Dedifferentiated amniotic fluid mesenchymal stem cell (primary cell): Measurements from ENCODE around the gene ZXDC.

Experiments
- DNase-seq: peaks from one replicate; pipeline ENCODE4 v3.0.0-alpha.2; 2016; ENCODE audit errors: extremely low spot score

The ZXDC gene

GRCh38 chr3:126394179-126394976 is 81.3 kb downstream of the ZXDC start, which contains the start of gene CFAP100:
CFAP100 (plus strand) TSS chr3:126394909; CDS start chr3:126396001, 1,092 bp downstream.
- DNase-seq = no peak

GRCh38 chr3:126393563-126393962 is 82.1 kb downstream of the ZXDC start:
- no peak for DNase-seq

DNA sequence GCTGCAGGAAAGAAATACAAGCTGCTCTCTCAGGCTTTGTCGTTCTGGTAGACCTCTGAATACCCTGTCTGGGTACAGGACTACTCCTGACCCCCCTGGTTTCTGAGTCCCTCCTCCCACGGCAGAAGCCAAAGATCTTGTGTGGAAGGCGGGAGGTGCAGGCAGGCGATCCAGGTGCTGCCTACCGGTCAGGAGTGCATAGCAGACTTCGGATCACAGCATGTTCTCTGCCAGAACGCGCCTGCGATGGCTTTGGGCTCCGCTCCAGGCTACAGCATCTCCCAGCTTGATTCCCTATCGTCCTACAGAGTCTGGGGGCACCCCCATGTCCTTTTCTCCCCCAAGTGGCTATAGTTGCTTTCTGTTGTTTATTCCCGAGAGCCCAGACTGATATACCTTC is 83.4 kb downstream of the ZXDC start:
- no peak for DNase-seq

- DNase-seq = no peak
These were observed 84.1 kb downstream of the ZXDC start for GRCh38 chr3:126391631-126392030.

DNA sequence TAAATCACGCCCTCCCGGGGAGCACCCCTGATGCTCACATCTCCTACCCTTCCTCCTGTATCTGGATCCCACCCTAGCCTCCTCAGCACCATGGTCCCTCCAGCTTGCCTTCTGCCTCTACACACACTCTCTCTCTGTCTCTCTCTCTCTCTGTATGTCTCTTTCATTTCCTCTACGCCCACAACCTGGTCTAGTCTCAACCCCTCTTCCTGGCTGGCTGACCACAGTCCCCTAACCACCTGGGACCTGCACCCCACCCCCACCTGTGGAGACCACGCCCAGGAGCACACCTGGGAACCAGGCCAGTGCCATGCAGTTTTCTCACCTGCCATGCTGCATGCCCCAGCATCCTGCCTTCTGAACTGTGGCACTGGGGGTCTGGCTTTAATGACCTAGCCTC is 84.9 kb downstream of the ZXDC start:
- no peak for DNase-seq

DNA sequence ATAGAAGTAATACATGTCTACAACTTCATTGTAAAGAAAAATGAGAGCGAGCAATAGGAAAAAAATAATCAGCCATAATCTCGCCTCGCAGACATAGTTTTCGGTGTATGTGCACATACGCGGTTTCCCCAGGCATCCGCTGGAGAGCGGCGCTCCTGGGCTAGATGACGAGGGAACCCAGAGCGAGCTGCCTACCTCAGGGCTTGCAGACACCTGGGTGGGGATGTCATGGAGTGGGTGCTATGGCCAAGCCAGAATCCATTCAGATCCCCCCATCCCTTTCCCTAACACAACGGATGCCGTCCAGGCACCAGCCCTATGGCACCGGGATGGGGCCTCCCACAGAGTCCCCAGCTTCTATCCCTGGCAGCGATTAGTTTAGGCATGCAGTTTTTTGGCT is 85.5 kb downstream of the ZXDC start:
- no peak for DNase-seq

DNA sequence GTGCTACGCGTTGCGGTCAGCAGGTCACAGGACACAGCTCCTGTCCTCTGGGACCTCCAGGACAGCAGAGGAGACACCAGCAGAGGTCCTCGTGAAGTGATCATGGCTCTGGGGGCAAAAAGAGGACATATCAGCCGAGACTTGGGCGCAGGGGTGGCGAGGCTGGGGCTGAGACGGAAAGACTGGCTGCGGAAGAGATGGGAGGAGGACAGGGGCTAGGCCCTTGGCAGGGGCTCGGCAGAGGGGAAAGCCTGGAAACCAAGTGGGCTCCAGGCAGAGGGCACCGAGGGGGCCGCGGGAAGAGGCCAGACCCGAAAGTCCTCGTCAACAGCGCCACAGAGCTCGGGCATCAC is 85.9 kb downstream of the ZXDC start:
- DNase-seq = no peak

DNA sequence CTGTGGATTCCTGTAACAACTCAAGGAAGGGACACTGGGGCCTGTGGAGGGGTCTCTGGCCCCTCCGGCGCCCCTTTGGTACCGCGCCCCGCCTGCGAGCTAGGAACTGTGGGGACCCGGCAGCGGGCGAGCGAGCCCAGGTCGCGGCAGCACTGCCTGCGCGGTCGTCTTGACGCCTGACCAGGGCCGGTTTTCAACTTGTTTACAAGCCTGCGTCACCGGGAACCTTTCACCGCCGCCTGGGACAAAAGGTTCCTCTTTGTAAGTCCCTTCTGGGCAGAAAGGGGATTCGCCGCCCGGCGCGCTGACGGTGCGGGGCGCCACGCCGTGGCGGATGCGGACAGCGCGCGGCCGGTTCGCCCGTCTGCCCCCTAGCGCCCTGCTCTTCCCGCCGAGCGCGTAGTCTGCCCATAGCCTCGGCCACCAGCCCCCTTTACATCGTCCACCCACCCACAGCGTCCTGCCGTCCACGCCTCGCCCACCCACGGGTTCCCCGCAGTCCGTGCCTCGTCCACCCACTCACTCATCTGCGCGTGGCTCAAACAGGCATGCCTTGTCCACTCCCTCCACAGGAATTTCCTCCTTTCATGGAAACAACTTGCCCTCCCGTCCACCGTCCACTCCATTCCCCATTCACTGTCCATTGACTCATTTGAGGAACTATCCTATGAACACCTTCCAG is 86.4 kb downstream of the ZXDC start:
- DNase-seq = peak; percentile 58
